ENCODE data around the gene FOXL3. TPM values are rescaled to one million over a fixed set of nuclear protein-coding genes. Genes with fewer than 3 reads are reported as not detected.

The FOXL3 gene
- total RNA-seq (2022; extraction: Qiagen RNA extraction; ENCODE audit: low read depth), result not detected in 5 replicates

DNA sequence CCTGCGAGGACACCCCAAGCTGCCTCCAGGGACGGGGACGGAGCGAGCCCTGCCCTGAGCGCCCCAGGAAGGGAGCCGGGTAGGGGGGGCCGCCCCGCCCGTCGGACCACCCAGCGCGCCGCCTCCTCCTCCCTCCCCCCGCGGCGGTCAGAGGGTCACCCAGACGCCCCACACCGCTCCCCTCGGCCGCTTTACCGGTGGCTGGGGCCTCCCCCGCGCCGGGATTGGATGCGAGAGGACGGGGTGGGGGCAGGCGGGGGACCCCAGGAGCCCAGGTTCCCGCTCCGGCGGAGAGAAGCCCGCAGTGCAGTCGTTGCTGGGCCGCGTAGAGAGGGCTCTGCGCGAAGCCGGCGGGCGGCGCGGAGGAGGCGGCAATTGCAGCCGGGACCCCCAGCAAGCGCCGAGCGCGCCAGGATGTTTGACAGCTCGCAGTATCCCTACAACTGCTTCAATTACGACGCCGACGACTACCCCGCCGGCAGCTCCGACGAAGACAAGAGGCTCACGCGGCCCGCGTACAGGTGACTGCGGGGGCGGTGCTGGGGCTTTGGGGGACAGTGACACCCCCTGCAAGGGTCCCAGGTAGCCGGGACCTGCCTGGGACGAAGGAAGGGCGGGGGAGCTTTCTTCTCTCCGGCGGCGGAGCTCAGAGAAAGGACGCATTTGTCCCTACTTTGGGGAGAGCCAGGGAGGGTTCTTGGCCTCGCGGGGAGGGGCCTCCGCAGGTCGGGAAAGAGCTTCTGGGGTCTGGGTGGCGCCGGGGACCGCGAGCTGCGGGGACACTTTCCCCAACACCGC is at the start of gene FOXL3:
TSS of gene FOXL3 (plus strand) at position 415 of the 798 bp plus-strand sequence. CDS start at position 415, 0 bp downstream.

Other genes starting within 250 kb of the FOXL3 start
- gene FAM20C, start 97.6 kb upstream of the FOXL3 start, total RNA-seq (2022; extraction: Qiagen RNA extraction; ENCODE audit: low read depth), result 29.8 to 39.0 TPM (median 35.5 TPM) in 5 replicates
- 31.2 to 38.0 TPM (median 32.5 TPM) in 5 replicates for gene PDGFA, start 229.7 kb downstream of the FOXL3 start, total RNA-seq (2022; extraction: Qiagen RNA extraction; ENCODE audit: low read depth)

Data from A549 treated with CpdA at 1 μM for 4 hours (cell line).